ENCODE measurements around the gene CNIH3. TPM values are rescaled to one million over a fixed set of nuclear protein-coding genes. Genes with fewer than 3 reads are reported as not detected.
A peak's percentile ranks its signal among the peaks of the same experiment; 100 is the strongest.
"Not testable (repeated sequence)": the region's sequence is repeated elsewhere in the genome, so short reads cannot be mapped to it uniquely, and the experiment has no call there.

The CNIH3 gene
- polyA plus RNA-seq (2013, experiment 1 of 2; ENCODE audit: insufficient read length): 13.3 TPM
- 11.8 TPM for polyA plus RNA-seq (2013, experiment 2 of 2; ENCODE audit: insufficient read length)

GRCh38 chr1:224615861-224616755 lies at the start of gene CNIH3:
CNIH3 (plus strand) TSS chr1:224616317; CDS start chr1:224617175, 858 bp downstream.
- peak; percentile 78 for DNase-seq

GRCh38 chr1:224566492-224566891 lies 49.6 kb upstream of the CNIH3 start:
- DNase-seq: not testable (repeated sequence)

- no peak for DNase-seq
Measured at GRCh38 chr1:224569276-224569675, 46.8 kb upstream of the CNIH3 start.

GRCh38 chr1:224571975-224572374 lies 44.1 kb upstream of the CNIH3 start:
- DNase-seq: peak; percentile 25

- DNase-seq: peak; percentile 46
Measured at GRCh38 chr1:224579526-224579925, 36.6 kb upstream of the CNIH3 start.

- no peak for DNase-seq
Measured at GRCh38 chr1:224580006-224580405, 36.1 kb upstream of the CNIH3 start.

GRCh38 chr1:224582041-224582440 lies 34.1 kb upstream of the CNIH3 start:
- no peak for DNase-seq

GRCh38 chr1:224583774-224584173 lies 32.3 kb upstream of the CNIH3 start:
- no peak for DNase-seq

- no peak for DNase-seq
Measured at GRCh38 chr1:224585051-224585450, 31.1 kb upstream of the CNIH3 start.

GRCh38 chr1:224587051-224587450 lies 29.1 kb upstream of the CNIH3 start:
- no peak for DNase-seq

GRCh38 chr1:224588515-224588914 lies 27.6 kb upstream of the CNIH3 start:
- no peak for DNase-seq

- peak; percentile 59 for DNase-seq
Measured at GRCh38 chr1:224589006-224589405, 27.1 kb upstream of the CNIH3 start.

- peak; percentile 3 for DNase-seq
Measured at GRCh38 chr1:224591326-224591725, 24.8 kb upstream of the CNIH3 start.

- peak; percentile 95 for DNase-seq
Measured at GRCh38 chr1:224592636-224593582, 23.2 kb upstream of the CNIH3 start.

- no peak for DNase-seq
Measured at GRCh38 chr1:224594360-224594759, 21.8 kb upstream of the CNIH3 start.

GRCh38 chr1:224594851-224595250 lies 21.3 kb upstream of the CNIH3 start:
- no peak for DNase-seq

GRCh38 chr1:224605482-224606181 lies 10.5 kb upstream of the CNIH3 start:
- DNase-seq: no peak

GRCh38 chr1:224607188-224608148 lies 8.6 kb upstream of the CNIH3 start:
- DNase-seq: no peak

GRCh38 chr1:224609333-224609732 lies 6.8 kb upstream of the CNIH3 start:
- DNase-seq: no peak

GRCh38 chr1:224612246-224612645 lies 3.9 kb upstream of the CNIH3 start:
- no peak for DNase-seq

- DNase-seq: no peak
Measured at GRCh38 chr1:224613486-224613885, 2.6 kb upstream of the CNIH3 start.
